ENCODE measurements around the gene HYAL2.
"Not testable (repeated sequence)": the region's sequence is repeated elsewhere in the genome, so short reads cannot be mapped to it uniquely, and the experiment has no call there.

The HYAL2 gene

DNA sequence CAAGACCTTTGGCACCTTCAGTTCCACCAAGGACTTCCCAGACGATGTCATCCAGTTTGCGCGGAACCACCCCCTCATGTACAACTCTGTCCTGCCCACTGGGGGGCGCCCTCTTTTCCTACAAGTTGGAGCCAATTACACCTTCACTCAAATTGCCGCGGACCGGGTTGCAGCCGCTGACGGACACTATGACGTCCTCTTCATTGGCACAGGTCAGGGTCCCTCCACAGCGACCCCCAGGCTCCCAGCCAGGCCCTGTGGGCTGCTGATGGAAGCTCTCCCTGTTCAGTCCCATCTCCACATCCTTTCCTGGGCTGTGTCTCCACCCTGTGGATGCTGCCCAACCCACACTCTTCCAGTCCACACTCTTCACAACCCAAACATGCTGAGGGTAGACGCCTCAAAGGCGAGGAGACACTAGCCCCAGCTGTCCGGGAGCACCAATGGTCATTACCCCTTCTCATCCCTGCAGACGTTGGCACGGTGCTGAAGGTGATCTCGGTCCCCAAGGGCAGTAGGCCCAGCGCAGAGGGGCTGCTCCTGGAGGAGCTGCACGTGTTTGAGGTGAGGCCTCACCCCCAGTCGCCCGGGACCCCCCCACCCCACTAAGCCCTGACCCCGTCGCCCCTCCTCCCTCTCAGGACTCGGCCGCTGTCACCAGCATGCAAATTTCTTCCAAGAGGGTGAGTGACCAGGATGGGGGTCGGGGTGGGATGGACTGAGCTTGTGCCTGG lies 48.0 kb downstream of the HYAL2 start:
- in situ Hi-C loops (cut with HindIII; ENCODE audit: low sequenced_read_pairs), result no loop called here

DNA sequence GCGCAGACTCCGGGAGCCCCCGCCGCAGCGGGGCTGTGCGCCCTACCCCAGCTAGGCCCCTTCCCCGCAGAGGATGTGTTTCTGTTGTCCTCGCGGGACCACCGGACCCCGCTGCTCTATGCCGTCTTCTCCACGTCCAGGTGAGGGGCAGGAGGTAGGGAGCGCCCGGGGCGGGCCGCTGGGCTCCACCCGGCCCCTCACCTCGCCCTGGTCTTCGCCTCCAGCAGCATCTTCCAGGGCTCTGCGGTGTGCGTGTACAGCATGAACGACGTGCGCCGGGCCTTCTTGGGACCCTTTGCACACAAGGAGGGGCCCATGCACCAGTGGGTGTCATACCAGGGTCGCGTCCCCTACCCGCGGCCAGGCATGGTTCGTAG lies 48.9 kb downstream of the HYAL2 start:
- in situ Hi-C loops (cut with HindIII; ENCODE audit: low sequenced_read_pairs), result no loop called here

GRCh38 chr3:50272911-50273688 lies 49.4 kb downstream of the HYAL2 start:
- in situ Hi-C loops (cut with HindIII; ENCODE audit: low sequenced_read_pairs), result no loop called here

DNA sequence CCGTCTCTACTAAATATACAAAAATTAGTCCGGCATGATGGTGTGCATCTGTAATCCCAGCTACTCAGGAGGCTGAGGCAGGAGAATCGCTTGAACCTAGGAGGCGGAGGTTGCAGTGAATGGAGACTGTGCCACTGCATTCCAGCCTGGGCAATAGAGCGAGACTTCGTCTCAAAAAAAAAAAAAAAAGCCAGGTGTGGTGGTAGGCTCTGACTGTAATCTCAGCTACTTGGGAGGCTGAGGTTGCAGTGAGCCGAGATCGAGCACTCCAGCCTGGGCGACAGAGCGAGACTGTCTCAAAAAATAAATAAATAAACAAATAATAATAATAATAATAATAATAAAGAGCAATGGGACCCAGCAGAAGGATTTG lies 50.0 kb downstream of the HYAL2 start:
- in situ Hi-C loops (cut with HindIII; ENCODE audit: low sequenced_read_pairs), result not testable (repeated sequence)

GRCh38 chr3:50271314-50271936 lies 51.1 kb downstream of the HYAL2 start:
- in situ Hi-C loops (cut with HindIII; ENCODE audit: low sequenced_read_pairs), result no loop called here

DNA sequence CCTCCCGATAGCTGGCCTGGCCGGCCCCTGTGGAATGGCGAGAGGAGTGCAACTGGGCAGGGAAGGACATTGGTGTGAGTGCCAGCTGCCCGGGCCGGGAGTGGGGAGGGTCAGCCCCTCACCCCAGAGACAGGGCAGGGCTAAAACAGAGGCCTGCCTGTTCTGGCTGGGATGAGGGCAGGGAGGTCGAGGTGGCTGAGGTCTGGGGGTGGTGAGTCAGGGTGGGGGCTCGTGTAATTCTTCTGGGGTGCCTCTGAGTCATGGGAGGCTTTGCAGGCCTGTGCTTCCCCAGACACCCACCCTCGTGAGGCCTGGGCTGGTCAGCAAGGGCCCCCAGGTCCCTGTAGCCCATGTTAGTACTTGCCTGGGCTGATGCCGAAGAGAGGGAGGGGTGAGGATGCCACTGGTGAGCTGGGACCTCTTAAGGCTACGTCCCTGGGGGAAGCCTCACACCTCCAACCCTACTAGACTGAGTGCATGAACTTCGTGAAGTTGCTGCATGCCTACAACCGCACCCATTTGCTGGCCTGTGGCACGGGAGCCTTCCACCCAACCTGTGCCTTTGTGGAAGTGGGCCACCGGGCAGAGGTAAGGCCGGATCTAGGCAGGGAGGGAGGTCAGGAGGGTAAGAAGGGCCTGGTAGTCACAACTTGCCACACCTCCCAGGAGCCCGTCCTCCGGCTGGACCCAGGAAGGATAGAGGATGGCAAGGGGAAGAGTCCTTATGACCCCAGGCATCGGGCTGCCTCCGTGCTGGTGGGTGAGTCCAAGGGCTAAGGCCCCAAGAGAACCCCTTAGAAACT lies 51.9 kb downstream of the HYAL2 start:
- in situ Hi-C loops (cut with HindIII; ENCODE audit: low sequenced_read_pairs), result no loop called here

DNA sequence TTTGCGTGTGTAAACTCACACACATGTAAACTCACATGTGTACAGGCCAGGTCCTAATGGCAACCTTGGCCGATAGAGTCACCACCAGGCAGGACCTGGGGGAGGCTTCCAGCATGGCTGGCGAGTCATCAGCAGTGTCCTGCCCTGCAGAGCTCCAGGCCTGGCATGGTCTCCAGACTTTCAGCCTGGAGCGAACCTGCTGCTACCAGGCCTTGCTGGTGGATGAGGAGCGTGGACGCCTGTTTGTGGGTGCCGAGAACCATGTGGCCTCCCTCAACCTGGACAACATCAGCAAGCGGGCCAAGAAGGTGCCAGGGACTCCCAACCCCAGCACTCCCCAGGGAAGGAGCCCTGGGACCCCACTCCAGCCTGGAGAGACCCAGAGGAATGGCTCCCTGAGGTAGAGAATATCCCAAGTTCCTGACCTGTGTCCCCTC lies 52.5 kb downstream of the HYAL2 start:
- in situ Hi-C loops (cut with HindIII; ENCODE audit: low sequenced_read_pairs), result no loop called here

- in situ Hi-C loops (cut with HindIII; ENCODE audit: low sequenced_read_pairs), result no loop called here
Observed at GRCh38 chr3:50269460-50269859, 53.1 kb downstream of the HYAL2 start.

DNA sequence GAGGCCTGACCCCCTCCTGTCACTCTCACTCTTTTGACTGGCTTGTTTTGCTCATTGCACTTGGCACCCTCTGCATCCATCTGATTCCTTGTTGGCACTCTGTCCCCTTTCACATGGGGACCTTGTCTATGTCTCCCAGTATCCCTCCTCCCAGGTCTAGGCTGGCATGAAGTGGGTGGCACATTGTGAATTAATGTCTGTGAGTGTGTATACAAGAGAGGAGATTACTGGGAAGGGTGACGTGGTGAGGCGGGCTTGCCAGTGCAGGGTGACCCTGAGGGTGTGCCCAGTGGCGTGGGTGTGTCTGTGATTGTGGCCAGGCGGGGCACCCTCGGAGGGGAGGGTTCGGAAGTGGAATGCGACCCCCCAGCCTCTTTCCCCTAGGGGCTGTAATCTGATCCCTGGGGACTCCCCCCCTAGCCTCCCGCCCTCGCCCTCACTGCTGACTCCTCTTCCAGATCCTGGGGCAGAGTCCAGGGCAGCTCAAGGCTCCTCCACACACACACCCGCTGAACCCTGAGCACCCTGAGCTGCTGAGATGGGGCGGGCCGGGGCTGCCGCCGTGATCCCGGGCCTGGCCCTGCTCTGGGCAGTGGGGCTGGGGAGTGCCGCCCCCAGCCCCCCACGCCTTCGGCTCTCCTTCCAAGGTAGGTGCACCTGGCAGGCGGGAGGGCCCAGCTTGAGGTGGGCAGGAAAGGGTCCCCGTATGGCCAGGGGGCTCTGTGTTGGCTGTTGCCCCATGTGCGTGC lies 53.7 kb downstream of the HYAL2 start, which contains the start of gene SEMA3B:
Gene SEMA3B, plus strand, starts transcription at position 445 of the 749 bp plus-strand sequence. Its CDS starts 94 bp downstream, at position 539.
- in situ Hi-C loops (cut with HindIII; ENCODE audit: low sequenced_read_pairs), result no loop called here

DNA sequence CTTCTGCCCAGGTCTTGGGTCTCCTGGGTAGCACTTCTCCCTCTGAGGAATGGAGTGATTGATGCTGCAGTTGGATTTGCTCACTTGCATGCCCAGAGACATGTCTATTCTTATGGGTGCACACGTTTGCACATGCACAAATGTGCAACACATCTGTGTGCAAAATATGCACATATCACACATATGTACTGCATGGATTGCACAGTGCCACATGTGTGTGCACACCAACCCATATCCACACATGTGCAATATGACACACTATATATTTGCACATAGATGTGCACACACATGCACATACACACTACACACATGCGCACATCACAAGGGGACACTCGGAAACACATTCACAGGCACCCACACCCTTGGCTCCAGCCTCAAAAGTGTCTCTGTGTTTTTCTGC lies 54.3 kb downstream of the HYAL2 start:
- in situ Hi-C loops (cut with HindIII; ENCODE audit: low sequenced_read_pairs), result no loop called here

All from DLD1 (cell line).